Inferior parietal cortex (tissue), 1 donor: ENCODE data around the gene CELF2.
"Not testable (repeated sequence)": the region's sequence is repeated elsewhere in the genome, so short reads cannot be mapped to it uniquely, and the experiment has no call there.

Source experiments
- DNase-seq: peaks from one replicate; pipeline ENCODE4 v3.0.0-alpha.2; 2016; ENCODE audit errors: extremely low spot score

Gene CELF2

GRCh38 chr10:11173042-11173441, 155.4 kb downstream of the CELF2 start:
- no peak for DNase-seq

DNA sequence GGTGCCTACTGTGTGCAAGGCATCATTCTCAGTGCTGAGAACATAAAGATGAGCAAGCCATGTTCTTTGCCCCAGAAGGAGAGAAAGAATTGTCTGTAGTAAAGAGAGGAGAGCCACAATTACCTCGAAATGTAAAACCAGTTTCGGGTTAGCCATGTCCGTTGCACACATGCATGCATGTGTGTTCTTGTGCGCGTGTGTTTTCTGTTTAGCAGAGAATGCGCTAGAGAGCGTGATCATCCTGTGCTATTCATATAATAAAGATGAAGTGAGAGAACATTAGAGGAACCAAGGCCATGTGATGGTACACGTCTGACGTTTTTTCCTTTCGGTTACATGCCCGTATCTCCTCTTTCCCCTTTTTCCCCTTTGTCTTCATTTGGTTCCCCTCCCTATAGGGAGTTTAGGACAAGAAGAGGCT, 158.2 kb downstream of the CELF2 start:
- no peak for DNase-seq

- DNase-seq, result no peak
Measured at GRCh38 chr10:11176746-11177145, 159.1 kb downstream of the CELF2 start.

DNA sequence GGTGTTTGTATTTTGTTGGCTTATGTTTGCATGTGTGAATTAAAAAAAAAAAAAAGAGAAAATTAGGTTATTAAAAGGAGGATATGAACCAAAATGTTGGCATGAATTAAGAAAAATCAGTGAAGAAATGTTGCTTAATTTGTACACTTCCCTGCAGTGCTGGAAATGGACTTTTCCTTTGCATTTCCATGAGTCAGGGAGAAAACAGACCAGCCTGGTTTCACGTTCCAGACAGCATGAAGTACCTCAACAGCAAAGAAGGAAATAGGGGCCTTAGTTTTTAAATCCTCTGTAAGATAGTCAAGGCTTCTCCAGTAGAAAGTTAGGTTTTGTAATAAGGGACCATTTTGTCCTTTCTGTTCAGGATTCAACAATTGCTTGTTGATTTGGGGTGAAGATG, 159.7 kb downstream of the CELF2 start:
- no peak for DNase-seq

DNA sequence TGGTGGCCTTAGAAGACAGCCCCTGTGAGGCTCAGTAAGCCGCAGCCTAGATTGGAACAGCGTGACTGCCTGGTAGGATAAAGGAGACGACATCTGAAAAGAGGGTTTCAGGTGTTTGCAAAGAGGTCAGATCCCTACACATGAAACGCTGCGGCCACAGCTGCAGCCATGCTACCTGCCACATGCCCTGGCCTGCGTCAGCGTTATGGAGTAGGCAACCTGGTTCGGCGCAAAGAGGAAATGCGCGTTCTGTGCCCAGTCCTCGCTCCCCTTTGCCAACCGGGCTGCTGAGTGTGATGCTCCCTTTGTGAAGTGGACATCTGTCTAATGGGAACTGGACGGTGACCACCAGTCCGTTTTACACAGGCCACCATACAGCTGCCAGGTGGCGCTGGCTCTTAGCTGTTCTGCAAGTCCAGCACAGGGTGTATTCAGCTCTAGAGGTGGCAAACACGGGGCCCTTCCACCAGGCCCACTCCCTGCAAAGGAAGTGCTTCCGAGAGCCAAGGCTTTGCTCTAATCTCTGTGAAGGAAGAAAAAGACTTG, 160.3 kb downstream of the CELF2 start:
- DNase-seq, result no peak

DNA sequence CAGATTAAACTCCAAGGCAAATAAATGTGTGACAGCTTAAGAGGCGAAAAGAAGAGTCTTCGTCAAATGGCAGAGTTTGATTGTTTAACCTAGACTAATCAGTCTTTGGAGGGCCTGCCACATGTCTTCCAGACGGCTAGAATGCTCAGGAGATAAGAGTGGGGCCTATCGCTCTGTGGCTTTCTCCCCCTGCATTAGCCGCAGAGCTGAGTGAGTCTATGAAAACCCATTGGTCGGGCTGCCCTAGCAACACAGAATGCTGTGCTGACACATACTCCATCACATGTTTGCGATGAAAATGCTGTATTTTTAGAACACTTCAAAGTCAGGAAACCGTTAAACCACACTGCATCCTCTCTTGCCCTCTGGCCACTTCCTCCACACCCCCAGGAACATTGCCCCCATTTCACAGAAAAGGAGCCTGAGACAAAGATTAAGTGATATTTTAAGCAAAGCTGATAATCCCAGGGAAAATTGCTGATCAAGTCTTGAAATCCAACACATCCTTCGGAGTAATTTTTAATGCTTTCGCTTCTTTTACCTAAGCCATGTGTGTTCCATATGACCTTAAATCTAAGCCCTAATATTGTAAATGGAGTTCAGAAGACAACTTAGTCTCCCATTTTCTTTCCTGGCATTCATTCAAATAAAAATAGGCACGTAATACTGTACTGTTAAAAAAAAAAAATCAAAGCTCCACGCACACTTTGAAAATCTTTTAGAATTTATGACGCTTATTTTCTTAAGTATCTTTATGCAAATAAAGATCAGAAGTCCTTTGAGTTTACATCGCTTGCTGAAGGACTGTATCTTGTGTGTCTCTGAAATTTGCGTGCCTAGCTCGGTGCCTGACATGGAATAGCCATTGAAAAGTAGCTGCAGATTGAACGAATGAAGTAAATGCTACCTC, 161.2 kb downstream of the CELF2 start:
- DNase-seq, result peak; percentile 78

GRCh38 chr10:11179516-11180105, 161.9 kb downstream of the CELF2 start:
- no peak for DNase-seq

DNA sequence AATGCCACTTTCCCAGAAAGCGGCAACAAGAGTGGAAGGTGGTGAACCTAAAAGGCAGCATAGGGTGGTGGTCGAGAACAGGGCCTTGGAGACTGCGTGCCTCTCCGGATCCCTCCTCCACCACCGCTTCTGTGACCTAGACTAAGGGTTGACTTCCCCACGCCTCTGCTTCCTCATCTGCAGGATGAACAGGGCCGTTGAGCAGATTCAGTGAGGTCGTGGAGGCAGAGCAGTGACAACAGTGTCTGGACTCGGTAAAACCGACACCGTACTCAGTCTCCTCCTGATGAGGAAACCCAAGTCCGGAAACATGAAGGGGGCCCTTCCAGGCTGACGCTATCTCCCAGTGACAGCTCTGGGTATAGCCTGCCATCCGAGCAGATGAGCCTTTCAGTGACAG, 162.6 kb downstream of the CELF2 start:
- DNase-seq, result no peak

- no peak for DNase-seq
Measured at GRCh38 chr10:11181978-11182377, 164.3 kb downstream of the CELF2 start.

- no peak for DNase-seq
Measured at GRCh38 chr10:11183015-11183414, 165.3 kb downstream of the CELF2 start.

GRCh38 chr10:11184093-11184492, 166.4 kb downstream of the CELF2 start:
- DNase-seq, result no peak

- DNase-seq, result not testable (repeated sequence)
Measured at GRCh38 chr10:11185128-11185665, 167.5 kb downstream of the CELF2 start.

- DNase-seq, result no peak
Measured at GRCh38 chr10:11186374-11186773, 168.7 kb downstream of the CELF2 start.

GRCh38 chr10:11189582-11190376, 172.1 kb downstream of the CELF2 start:
- no peak for DNase-seq

- no peak for DNase-seq
Measured at GRCh38 chr10:11191190-11191589, 173.5 kb downstream of the CELF2 start.

- DNase-seq, result no peak
Measured at GRCh38 chr10:11191678-11192077, 174.0 kb downstream of the CELF2 start.

- no peak for DNase-seq
Measured at GRCh38 chr10:11192304-11193000, 174.8 kb downstream of the CELF2 start.

DNA sequence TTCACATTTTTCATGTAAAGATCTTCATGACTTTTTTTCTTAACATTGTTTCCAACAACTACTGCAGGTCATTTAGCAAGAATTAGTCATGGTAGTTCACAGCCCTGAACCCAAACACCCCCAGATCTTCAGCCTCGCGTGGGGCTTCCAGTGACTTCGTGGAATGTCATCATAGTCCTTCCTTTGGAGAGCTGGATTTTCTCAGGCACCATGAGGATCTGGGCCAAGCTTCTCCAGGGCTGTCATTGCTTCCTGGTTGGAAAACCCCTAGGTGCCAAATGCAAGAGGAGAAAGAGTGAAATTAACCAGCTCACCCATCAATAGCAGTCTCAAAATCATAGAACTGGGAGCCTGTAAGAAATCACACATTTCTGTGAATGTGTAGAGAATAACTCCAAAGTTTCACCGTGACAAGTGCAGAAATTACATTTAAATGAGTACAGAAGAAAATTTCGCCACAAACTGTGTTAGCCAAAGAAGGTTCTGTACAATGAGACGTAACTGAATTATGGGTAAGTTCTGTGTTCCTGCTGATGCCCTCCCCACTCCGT, 175.4 kb downstream of the CELF2 start:
- DNase-seq, result no peak

DNA sequence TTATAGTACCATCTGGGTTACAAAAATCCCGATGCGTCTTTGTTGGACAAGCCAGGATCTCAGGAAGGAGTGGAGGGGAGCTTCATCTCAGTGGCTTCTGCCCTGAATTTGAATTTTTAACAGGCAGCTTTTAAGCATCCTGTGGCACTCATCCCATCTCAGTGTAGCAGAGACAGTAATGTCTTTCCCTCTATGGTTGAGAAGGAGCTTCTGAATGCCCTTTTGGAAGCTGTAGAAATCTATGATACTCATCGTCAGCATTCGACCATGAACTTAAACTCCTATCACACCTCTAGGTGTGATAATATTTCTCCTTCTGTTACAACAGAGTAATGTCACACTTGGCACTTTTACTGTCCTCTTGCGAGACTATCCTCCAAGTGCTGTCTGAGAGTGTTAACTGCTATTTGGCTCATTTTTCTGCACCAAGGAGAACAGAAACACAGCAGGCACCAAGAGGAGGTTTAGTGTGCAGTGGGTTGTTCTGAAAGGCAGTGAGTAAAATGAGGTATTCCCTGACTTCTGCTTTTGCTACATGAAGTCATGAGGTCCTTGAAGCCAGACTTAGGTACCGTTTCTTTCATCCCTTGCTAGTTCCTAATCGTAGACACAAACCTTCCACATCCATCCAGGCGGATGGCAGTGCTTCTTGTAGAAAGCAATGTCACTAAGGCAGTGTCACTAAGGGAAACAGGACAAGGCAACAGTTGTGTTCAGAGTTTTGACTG, 177.4 kb downstream of the CELF2 start:
- DNase-seq, result no peak

DNA sequence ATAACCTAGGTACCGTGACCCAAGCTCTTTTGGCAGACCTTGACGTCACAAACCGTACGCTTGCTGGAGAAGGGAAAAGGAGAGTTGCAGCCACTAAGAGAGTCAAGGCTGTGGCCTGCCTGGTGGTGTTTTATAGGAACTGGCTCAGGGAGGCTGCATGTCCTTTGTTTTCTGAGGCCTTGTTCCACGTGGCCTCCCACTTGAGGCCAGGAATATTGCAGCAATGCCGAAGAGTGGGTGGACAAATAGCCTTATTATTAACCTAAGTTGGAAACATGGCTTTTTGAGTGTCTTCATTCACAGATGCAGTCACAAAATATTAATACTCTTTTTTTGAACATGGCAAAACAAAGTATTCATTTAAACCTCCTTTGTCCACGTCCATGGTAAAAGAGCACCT, 178.0 kb downstream of the CELF2 start:
- no peak for DNase-seq
